Measurements from ENCODE around the gene KCNG2.

- TF ChIP-seq POLR2AphosphoS5 (IDR thresholded peaks at IDR 0.05) (no peak), CTCF (IDR thresholded peaks at IDR 0.05; ENCODE audit: poor library complexity, severe bottlenecking) (no peak), RAD21 (conservative IDR thresholded peaks at IDR 0.05) (no peak), EZH2 (IDR thresholded peaks at IDR 0.05; ENCODE audit: borderline replicate concordance, insufficient read depth, low read length, poor library complexity, severe bottlenecking) (no peak), REST (IDR thresholded peaks at IDR 0.05; ENCODE audit: borderline replicate concordance) (no peak), EP300 (conservative IDR thresholded peaks at IDR 0.05; ENCODE audit: poor library complexity, severe bottlenecking) (no peak)
Measured at GRCh38 chr18:79877163-79878091, 79.7 kb downstream of the KCNG2 start.
